Measurements from ENCODE around the gene CDKL5.
A peak's percentile ranks its signal among the peaks of the same experiment; 100 is the strongest.

CDKL5 gene

GRCh38 chrX:18652636-18653035 is 227.2 kb downstream of the CDKL5 start:
- DNase-seq = no peak

GRCh38 chrX:18654875-18655836 is 229.7 kb downstream of the CDKL5 start:
- no peak for DNase-seq

- DNase-seq = no peak
These were observed 235.9 kb downstream of the CDKL5 start for GRCh38 chrX:18661273-18661672.

GRCh38 chrX:18664947-18665346 is 239.5 kb downstream of the CDKL5 start:
- no peak for DNase-seq

- DNase-seq = no peak
These were observed 241.2 kb downstream of the CDKL5 start for GRCh38 chrX:18666614-18667013.

- DNase-seq = no peak
These were observed 242.8 kb downstream of the CDKL5 start for GRCh38 chrX:18668071-18668835.

GRCh38 chrX:18672008-18672407 is 246.6 kb downstream of the CDKL5 start, which contains the start of gene RS1:
RS1 (minus strand) TSS chrX:18672108; CDS start chrX:18672068, 40 bp downstream.
- no peak for DNase-seq

GRCh38 chrX:18674417-18674787 is 249.0 kb downstream of the CDKL5 start:
- peak; percentile 42 for DNase-seq

- peak; percentile 43 for DNase-seq
These were observed 249.7 kb downstream of the CDKL5 start for GRCh38 chrX:18674788-18675735.

GRCh38 chrX:18676050-18676449 is 250.6 kb downstream of the CDKL5 start:
- DNase-seq = no peak

GRCh38 chrX:18676470-18676869 is 251.1 kb downstream of the CDKL5 start:
- DNase-seq = no peak

GRCh38 chrX:18677161-18677869 is 251.9 kb downstream of the CDKL5 start:
- no peak for DNase-seq

- no peak for DNase-seq
These were observed 256.6 kb downstream of the CDKL5 start for GRCh38 chrX:18681996-18682395.

GRCh38 chrX:18682979-18683387 is 257.6 kb downstream of the CDKL5 start:
- DNase-seq = no peak

GRCh38 chrX:18687856-18688495 is 262.6 kb downstream of the CDKL5 start:
- no peak for DNase-seq

GRCh38 chrX:18691431-18691830 is 266.0 kb downstream of the CDKL5 start:
- DNase-seq = no peak

- DNase-seq = no peak
These were observed 267.1 kb downstream of the CDKL5 start for GRCh38 chrX:18692541-18692940.

GRCh38 chrX:18696653-18697052 is 271.2 kb downstream of the CDKL5 start:
- DNase-seq = no peak

- DNase-seq = no peak
These were observed 273.6 kb downstream of the CDKL5 start for GRCh38 chrX:18698737-18699650.

GRCh38 chrX:18701621-18702361 is 276.4 kb downstream of the CDKL5 start:
- DNase-seq = no peak
